Heart left ventricle (tissue), 16 donors: Measurements from ENCODE around the gene ABCA9. TPM values are rescaled to one million over a fixed set of nuclear protein-coding genes. Genes with fewer than 3 reads are reported as not detected.

Source experiments
- ATAC-seq, 4 donors: fragments of 200-7000 bp; cut with Tn5 transposase; one replicate each; pipeline ENCODE4 v1.9.1; 2020 to 2022; ENCODE audit warnings: moderate library complexity in 4 of 4, mild to moderate bottlenecking in 3 of 4, moderate number of reproducible peaks in 1 of 4
- DNase-seq, 5 donors: peaks; one replicate each; pipeline ENCODE4 v3.0.0-alpha.2; 2020
- H3K27ac ChIP-seq, 12 donors: fragments of 200-600 bp; sonication (generic) in 4 of 12; one replicate each; pipeline versions ENCODE4 v1.5.0 to v1.8.0; 2016 to 2022; ENCODE audit warnings: mild to moderate bottlenecking in 2 of 12
- H3K27me3 ChIP-seq, 9 donors: fragments of 200-600 bp; sonication (generic) in 2 of 9; one replicate each; pipeline versions ENCODE4 v1.5.1 to v1.8.0; 2016 to 2022; ENCODE audit warnings: mild to moderate bottlenecking in 3 of 9
- H3K36me3 ChIP-seq, 9 donors: fragments of 200-600 bp; sonication (generic) in 2 of 9; one replicate each; pipeline versions ENCODE4 v1.5.0 to v1.8.0; 2018 to 2022; ENCODE audit warnings: mild to moderate bottlenecking in 2 of 9
- H3K4me1 ChIP-seq, 12 donors: fragments of 200-600 bp; sonication (generic) in 4 of 12; one replicate each; pipeline versions ENCODE4 v1.5.0 to v1.8.0; 2016 to 2022; ENCODE audit warnings: mild to moderate bottlenecking in 3 of 12
- H3K4me3 ChIP-seq, 12 donors: fragments of 200-600 bp; sonication (generic) in 4 of 12; one replicate each; pipeline versions ENCODE4 v1.5.0 to v1.8.0; 2017 to 2022; ENCODE audit warnings: mild to moderate bottlenecking in 9 of 12, moderate library complexity in 4 of 12
- H3K9me3 ChIP-seq, 12 donors: fragments of 200-600 bp; sonication (generic) in 4 of 12; one replicate each; pipeline versions ENCODE4 v1.5.0 to v1.8.0; 2016 to 2022; ENCODE audit warnings: mild to moderate bottlenecking in 1 of 12
- CTCF ChIP-seq, 12 donors: fragments of 200-600 bp; sonication (generic) in 4 of 12; IDR thresholded peaks; one replicate each; pipeline versions ENCODE4 v1.5.0 to v1.8.0; 2018 to 2022; ENCODE audit warnings: antibody characterized with exemption in 12 of 12, mild to moderate bottlenecking in 5 of 12
- POLR2A ChIP-seq, 2 donors: fragments of 450-650 bp; IDR thresholded peaks; one replicate each; pipeline ENCODE4 v1.6.1; 2017; ENCODE audit warnings: antibody characterized with exemption in 2 of 2, mild to moderate bottlenecking in 2 of 2, moderate library complexity in 2 of 2
- WGBS, 4 donors: extraction: QIAGEN DNeasy Blood & Tissue Kit in 2 of 4; methylation state at CpG; one replicate each; pipeline versions ENCODE4 v1.1.5 to v1.1.7; 2013 to 2018; 5-methylcytosine and 5-hydroxymethylcytosine counted together
- intact Hi-C, 10 donors: fragments of 100-400 bp; cut with DNase I; formaldehyde crosslinking; loops; one replicate each; pipeline versions ENCODE4 v1.11.1 to v1.14.2; 2022
- polyA plus RNA-seq, 2 donors: library from polyadenylated mRNA; stranded (reverse); fragments of 200-250 nt; gene quantifications; one replicate each; pipeline ENCODE4 v1.2.3, GENCODE V29; 2013
- total RNA-seq, 9 donors: library from RNA; depleted of rRNA in 2 of 9; stranded (reverse); fragments of >200 nt in 2 of 9; fragmentation: NEBNext Ultra II Directional in 3 of 9; extraction: Animal tissue kit (Norgen Biotek cat#: 25700) in 3 of 9; gene quantifications; one replicate each; pipeline versions ENCODE4 v1.1.0 to v1.2.4, GENCODE V29; 2016 to 2023
- donor health status: ischemic (EF 13 %, LVEDD 7.1; RV severe dilation, severe dysfunction).
- donor health status: healthy with polysubstance abuse.
- donor health status: DM: no; HTN: yes; CAD: no.
- donor health status: DM: no; HTN: no; CAD: no.
- donor health status: ischemic (EF 25% LVEDD 6.9; RV normal size, moderate dysfunction).
- donor health status: ischemic (EF 25% LVEDD 5.7; RV mildly dilated, moderate dysfunction).
- donor health status: healthy.
- donor health status: DM: yes; HTN: yes; CAD: no.
- donor health status: ischemic (EF 35%, LVEDD 5.7; RV mildly dilated, moderate dysfunction).
- donor health status: nonischemic (EF 11% LVEDD 7.7; RV severe dilation, severe dysfunction).
- donor health status: DM: yes; HTN: yes; CAD: no.
- donor health status: PGD.
- donor health status: ischemic (EF 29% LVEDD 5.4; RV normal size, mild dysfunction).
- donor health status: nonischemic (EF 23%, LVEDD 6.1; RV moderate dilation, normal function).

ABCA9 gene
- total and polyA plus RNA-seq, 11 donors, result 2.4 to 19.9 (median 11.2) TPM

GRCh38 chr17:68942389-68942788 is 118.3 kb downstream of the ABCA9 start:
- Histone ChIP-seq H3K9me3 (peaks cover 0 to 6% (median 0%) of the 10 kb centered on the region in 12 donors), H3K27me3 (no peaks in the 10 kb centered on the region), H3K4me3 (no peak overlapping the region), H3K27ac (no peak overlapping the region), H3K4me1 (peaks cover 0 to 15% (median 0%) of the 10 kb centered on the region in 12 donors), H3K36me3 (peaks cover 0 to 55% (median 0%) of the 10 kb centered on the region in 9 donors)
- 32 to 49% (median 46%) methylated on average over 3 of the region's 3 CpGs for WGBS, 4 donors
- ATAC-seq, result no peak
- intact Hi-C loops, result no loop called here
- no peak for DNase-seq
- TF ChIP-seq CTCF (IDR thresholded peaks at IDR 0.05) (no peak), POLR2A (IDR thresholded peaks at IDR 0.05) (no peak)

- Histone ChIP-seq H3K27me3 (no peaks in the 10 kb centered on the region), H3K4me1 (peaks cover 0 to 9% (median 0%) of the 10 kb centered on the region in 12 donors), H3K36me3 (peaks cover 0 to 61% (median 0%) of the 10 kb centered on the region in 9 donors), H3K4me3 (no peak overlapping the region), H3K27ac (no peak overlapping the region), H3K9me3 (peaks cover 0 to 6% (median 0%) of the 10 kb centered on the region in 12 donors)
- TF ChIP-seq POLR2A (IDR thresholded peaks at IDR 0.05) (no peak), CTCF (IDR thresholded peaks at IDR 0.05) (no peak)
- DNase-seq (no peak), ATAC-seq (no peak)
- WGBS, 4 donors, result 76 to 82% (median 78%) methylated on average over 6 of the region's 6 CpGs
- intact Hi-C loops, result no loop called here
These were observed 119.0 kb downstream of the ABCA9 start for GRCh38 chr17:68941761-68942160.

- DNase-seq (no peak), ATAC-seq (no peak)
- 52 to 65% (median 61%) methylated on average over 3 of the region's 3 CpGs for WGBS, 4 donors
- intact Hi-C loops, result no loop called here
- Histone ChIP-seq H3K4me1 (peaks cover 0 to 9% (median 0%) of the 10 kb centered on the region in 12 donors), H3K9me3 (peaks cover 0 to 6% (median 0%) of the 10 kb centered on the region in 12 donors), H3K27me3 (no peaks in the 10 kb centered on the region), H3K4me3 (no peak overlapping the region), H3K27ac (no peak overlapping the region), H3K36me3 (peaks cover 0 to 76% (median 0%) of the 10 kb centered on the region in 9 donors)
- TF ChIP-seq CTCF (IDR thresholded peaks at IDR 0.05) (no peak), POLR2A (IDR thresholded peaks at IDR 0.05) (no peak)
These were observed 121.5 kb downstream of the ABCA9 start for GRCh38 chr17:68939195-68939594.

- TF ChIP-seq CTCF (IDR thresholded peaks at IDR 0.05) (no peak), POLR2A (IDR thresholded peaks at IDR 0.05) (no peak)
- Histone ChIP-seq H3K27ac (no peak overlapping the region), H3K36me3 (peaks cover 0 to 88% (median 0%) of the 10 kb centered on the region in 9 donors), H3K4me1 (peaks cover 0 to 9% (median 0%) of the 10 kb centered on the region in 12 donors), H3K4me3 (no peak overlapping the region), H3K27me3 (no peaks in the 10 kb centered on the region), H3K9me3 (no peaks in the 10 kb centered on the region)
- no peak for ATAC-seq
- 79 to 87% (median 83%) methylated on average over 8 of the region's 8 CpGs for WGBS, 4 donors
- DNase-seq, result no peak
- intact Hi-C loops, result no loop called here
These were observed 122.7 kb downstream of the ABCA9 start for GRCh38 chr17:68937890-68938514.
